GM12878 (cell line): Measurements from ENCODE around the gene GRB10. TPM values are rescaled to one million over a fixed set of nuclear protein-coding genes. Genes with fewer than 3 reads are reported as not detected.

Experiments
- ATAC-seq: fragments of 200-7000 bp; cut with Tn5 transposase; 3 replicates; pipeline ENCODE4 v1.9.1; 2020; ENCODE audit warnings: mild to moderate bottlenecking, moderate library complexity
- BruUV-seq: library from RNA; stranded (reverse); fragments of 400-500 nt; replicated peaks from 2 replicates; lab custom pipeline; 2021; lab: Mats Ljungman, UMichigan
- CTCF ChIA-PET: fragments of 300-600 bp; sonication (Branson Sonifier 250); formaldehyde crosslinking; extraction: SDS; loops from one replicate; lab custom pipeline; 2021; ENCODE audit warnings: inconsistent platforms; lab: Yijun Ruan, JAX
- POLR2A ChIA-PET: fragments of 350-600 bp; formaldehyde crosslinking; extraction: SDS; loops from one replicate; lab custom pipeline; 2021; ENCODE audit warnings: inconsistent platforms; lab: Charles Lee
- RAD21 ChIA-PET: fragments of 300-600 bp; sonication (Branson Sonifier 250); formaldehyde crosslinking; loops from one replicate; lab custom pipeline; 2023; ENCODE audit warnings: antibody characterized with exemption; ENCODE audit not compliant: unreplicated experiment; lab: Charles Lee
- SMC1A ChIA-PET: fragments of 300-600 bp; sonication (Branson Sonifier 250); formaldehyde crosslinking; loops from one replicate; lab custom pipeline; 2023; ENCODE audit not compliant: unreplicated experiment, uncharacterized antibody; lab: Charles Lee
- DNase-seq: peaks from one replicate; pipeline ENCODE4 v3.0.0-alpha.2; 2011; ENCODE audit warnings: low read depth, low spot score
- FAIRE-seq: peaks from 3 replicates; lab custom pipeline; 2011; peaks lifted over from hg19 to GRCh38; lab: Jason Lieb, UNC
- H2AFZ ChIP-seq: 2 replicates; pipeline ENCODE4 v1.6.0; 2011; ENCODE audit warnings: low read depth, low read length, control low read depth; ENCODE audit not compliant: control insufficient read depth
- H3K27ac ChIP-seq: 2 replicates; pipeline ENCODE4 v1.5.1; 2011; ENCODE audit warnings: control low read depth; ENCODE audit not compliant: control insufficient read depth, insufficient read depth
- H3K27me3 ChIP-seq, 2 experiments: replicated peaks in 1 of 2; 2 replicates each; pipeline versions ENCODE4 v1.6.0 to v1.6.1; 2011; ENCODE audit warnings: low read length in 1 of 2; ENCODE audit not compliant: control insufficient read depth in 2 of 2, insufficient read depth in 2 of 2
- H3K36me3 ChIP-seq, 2 experiments: 2 replicates each; pipeline ENCODE4 v1.5.1; 2011; ENCODE audit warnings: low read length in 1 of 2; ENCODE audit not compliant: control insufficient read depth in 2 of 2, insufficient read depth in 2 of 2
- H3K4me1 ChIP-seq: 2 replicates; pipeline ENCODE4 v1.6.1; 2011; ENCODE audit warnings: mild to moderate bottlenecking, low read length, moderate library complexity, mixed read lengths; ENCODE audit not compliant: control insufficient read depth, insufficient read depth
- H3K4me2 ChIP-seq: 2 replicates; pipeline ENCODE4 v1.6.0; 2011; ENCODE audit warnings: control low read depth; ENCODE audit not compliant: control insufficient read depth, insufficient read depth
- H3K4me3 ChIP-seq: fragments of 200-600 bp; sonication (generic); 2 replicates; pipeline ENCODE4 v1.5.1; 2016
- H3K79me2 ChIP-seq: 2 replicates; pipeline ENCODE4 v1.6.0; 2011; ENCODE audit warnings: low read length; ENCODE audit not compliant: control insufficient read depth, insufficient read depth
- H3K9ac ChIP-seq: 2 replicates; pipeline ENCODE4 v1.8.0; 2011; ENCODE audit warnings: low read length, control low read depth, mixed read lengths; ENCODE audit not compliant: control insufficient read depth, insufficient read depth
- H3K9me3 ChIP-seq: replicated peaks from 3 replicates; pipeline ENCODE4 v1.5.1; 2011; ENCODE audit warnings: mild to moderate bottlenecking, low read length; ENCODE audit not compliant: control insufficient read depth, insufficient read depth
- H4K20me1 ChIP-seq: 2 replicates; pipeline ENCODE4 v1.6.0; 2011; ENCODE audit not compliant: control insufficient read depth, insufficient read depth
- BMI1 ChIP-seq: fragments of 450-650 bp; IDR thresholded peaks from 2 replicates; pipeline ENCODE4 v1.6.1; 2016; ENCODE audit warnings: mild to moderate bottlenecking, moderate library complexity, borderline replicate concordance
- FOXM1 ChIP-seq: IDR thresholded peaks from 2 replicates; pipeline ENCODE4 v1.6.1; 2012; ENCODE audit warnings: low read depth, mild to moderate bottlenecking, inconsistent platforms, low read length, moderate library complexity
- KAT2A ChIP-seq: conservative IDR thresholded peaks from 2 replicates; pipeline ENCODE4 v1.6.1; 2011; ENCODE audit warnings: low read depth, low read length; ENCODE audit not compliant: control insufficient read depth
- SIX5 ChIP-seq: IDR thresholded peaks from 2 replicates; pipeline ENCODE4 v1.6.1; 2011; ENCODE audit warnings: mild to moderate bottlenecking, low read depth, low read length, moderate library complexity; ENCODE audit not compliant: severe bottlenecking
- WGBS: methylation state at CpG from one replicate; pipeline ENCODE4 v1.1.6; 2016; ENCODE audit warnings: low lambda C conversion rate; ENCODE audit not compliant: insufficient replicate concordance, insufficient coverage; ENCODE audit errors: missing lambda C conversion rate; 5-methylcytosine and 5-hydroxymethylcytosine counted together
- in situ Hi-C: fragments of 300-500 bp; cut with MboI; formaldehyde crosslinking; loops from 9 replicates; pipeline ENCODE4 v1.14.3; 2018; ENCODE audit warnings: mixed read lengths
- intact Hi-C: fragments of 100-400 bp; cut with micrococcal nuclease; formaldehyde crosslinking; loops from one replicate; pipeline ENCODE4 v1.14.2; 2022; ENCODE audit not compliant: unreplicated experiment
- polyA plus RNA-seq, 11 experiments: library from polyadenylated mRNA; depleted of rRNA in 4 of 11; unstranded in 6 of 11; stranded (reverse) in 5 of 11; fragments of >200 nt; fragmentation: Nextera tagmentation in 4 of 11; fragmentation: Illumina TruSeq in 1 of 11; extraction: Ambion mirVana in 4 of 11; extraction: Trizol in 1 of 11; gene quantifications; 1 replicate in 1 of 11; 2 replicates in 10 of 11; pipeline versions ENCODE4 v1.2.1 to v1.2.3, GENCODE V29; 2011 to 2016; ENCODE audit warnings: inconsistent platforms in 2 of 11, missing spikeins in 2 of 11, low read depth in 1 of 11
- total RNA-seq, 4 experiments: library from RNA; depleted of rRNA in 3 of 4; stranded (reverse); fragments of >200 nt in 3 of 4; fragmentation: Illumina TruSeq in 1 of 4; extraction: Trizol in 1 of 4; gene quantifications; 2 replicates each; pipeline versions ENCODE4 v1.2.1 to v1.2.3, GENCODE V29; 2013 to 2021
- TF ChIP-seq, protein P1 (sequence below): IDR thresholded peaks from 2 replicates; pipeline ENCODE4 v1.6.1; 2011; ENCODE audit warnings: mild to moderate bottlenecking, low read depth, low read length, moderate library complexity; ENCODE audit not compliant: insufficient replicate concordance
- TF ChIP-seq, protein P2 (sequence below): IDR thresholded peaks from 2 replicates; pipeline ENCODE4 v1.6.1; 2012; ENCODE audit warnings: low read depth, low read length, improper control_type of control experiment
- TF ChIP-seq, protein P3 (sequence below): fragments of 450-650 bp; IDR thresholded peaks from 2 replicates; pipeline ENCODE4 v1.6.1; 2014; ENCODE audit warnings: mild to moderate bottlenecking

Gene GRB10
- total and polyA plus RNA-seq, 10 of the 15 experiments (the other 5 are each of a cell fraction or from before 2014, with no cell fraction given) = 0.04 to 0.33 TPM; not detected in 8

DNA sequence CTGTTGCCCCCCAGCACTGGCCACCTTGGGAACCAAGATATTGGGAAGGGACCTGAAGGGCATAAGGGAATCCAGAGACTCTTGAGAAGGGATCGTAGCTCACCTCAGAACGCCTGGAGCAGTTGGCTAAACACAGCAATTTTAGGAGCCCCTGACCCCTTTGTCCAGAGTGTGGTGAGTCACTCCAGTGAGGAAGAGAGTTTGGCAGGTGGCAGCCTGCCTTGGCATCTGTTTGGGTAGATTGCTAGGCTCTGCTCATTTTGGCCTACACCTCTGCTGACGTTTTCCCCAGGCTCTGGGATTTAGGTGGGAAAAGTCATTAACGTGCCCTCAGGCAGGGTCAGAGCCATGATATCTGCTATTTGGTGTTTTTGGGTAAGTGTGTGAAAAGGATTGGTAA is 100.6 kb downstream of the GRB10 start:
- no peak for ATAC-seq
- 15% methylated on average over 4 of the region's 4 CpGs for WGBS
- CTCF ChIA-PET = no interaction called here

More for the DNA sequence above, 100.6 kb downstream of the GRB10 start:
- no TSS peak for BruUV-seq
- H3K27me3 ChIP-seq = peaks cover 4 to 10% of the 10 kb centered on the region in 2 experiments; a peak in 3 of 4 replicates
- H3K27ac ChIP-seq = no peak overlapping the region
- RAD21 ChIA-PET = no interaction called here
- H3K4me3 ChIP-seq = no peak overlapping the region
- DNase-seq (no peak), FAIRE-seq (no peak)
- H3K36me3 ChIP-seq = no peaks in the 10 kb centered on the region
- H3K9ac ChIP-seq = no peak overlapping the region
- H2AFZ ChIP-seq = no peak overlapping the region
- in situ Hi-C loops (no loop called here), intact Hi-C loops (no loop called here)
- no peaks in the 10 kb centered on the region for H4K20me1 ChIP-seq
- SMC1A ChIA-PET = no interaction called here
- H3K79me2 ChIP-seq = no peaks in the 10 kb centered on the region
- POLR2A ChIA-PET = no interaction called here
- no peaks in the 10 kb centered on the region for H3K9me3 ChIP-seq
- no peak overlapping the region for H3K4me2 ChIP-seq
- TF ChIP-seq FOXM1 = no peak
- TF ChIP-seq BMI1 = no peak
- TF ChIP-seq, protein P1, sequence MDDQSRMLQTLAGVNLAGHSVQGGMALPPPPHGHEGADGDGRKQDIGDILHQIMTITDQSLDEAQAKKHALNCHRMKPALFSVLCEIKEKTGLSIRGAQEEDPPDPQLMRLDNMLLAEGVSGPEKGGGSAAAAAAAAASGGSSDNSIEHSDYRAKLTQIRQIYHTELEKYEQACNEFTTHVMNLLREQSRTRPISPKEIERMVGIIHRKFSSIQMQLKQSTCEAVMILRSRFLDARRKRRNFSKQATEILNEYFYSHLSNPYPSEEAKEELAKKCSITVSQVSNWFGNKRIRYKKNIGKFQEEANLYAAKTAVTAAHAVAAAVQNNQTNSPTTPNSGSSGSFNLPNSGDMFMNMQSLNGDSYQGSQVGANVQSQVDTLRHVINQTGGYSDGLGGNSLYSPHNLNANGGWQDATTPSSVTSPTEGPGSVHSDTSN = no peak
- TF ChIP-seq, protein P2, sequence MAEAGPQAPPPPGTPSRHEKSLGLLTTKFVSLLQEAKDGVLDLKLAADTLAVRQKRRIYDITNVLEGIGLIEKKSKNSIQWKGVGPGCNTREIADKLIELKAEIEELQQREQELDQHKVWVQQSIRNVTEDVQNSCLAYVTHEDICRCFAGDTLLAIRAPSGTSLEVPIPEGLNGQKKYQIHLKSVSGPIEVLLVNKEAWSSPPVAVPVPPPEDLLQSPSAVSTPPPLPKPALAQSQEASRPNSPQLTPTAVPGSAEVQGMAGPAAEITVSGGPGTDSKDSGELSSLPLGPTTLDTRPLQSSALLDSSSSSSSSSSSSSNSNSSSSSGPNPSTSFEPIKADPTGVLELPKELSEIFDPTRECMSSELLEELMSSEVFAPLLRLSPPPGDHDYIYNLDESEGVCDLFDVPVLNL = no peak
- TF ChIP-seq, protein P3, sequence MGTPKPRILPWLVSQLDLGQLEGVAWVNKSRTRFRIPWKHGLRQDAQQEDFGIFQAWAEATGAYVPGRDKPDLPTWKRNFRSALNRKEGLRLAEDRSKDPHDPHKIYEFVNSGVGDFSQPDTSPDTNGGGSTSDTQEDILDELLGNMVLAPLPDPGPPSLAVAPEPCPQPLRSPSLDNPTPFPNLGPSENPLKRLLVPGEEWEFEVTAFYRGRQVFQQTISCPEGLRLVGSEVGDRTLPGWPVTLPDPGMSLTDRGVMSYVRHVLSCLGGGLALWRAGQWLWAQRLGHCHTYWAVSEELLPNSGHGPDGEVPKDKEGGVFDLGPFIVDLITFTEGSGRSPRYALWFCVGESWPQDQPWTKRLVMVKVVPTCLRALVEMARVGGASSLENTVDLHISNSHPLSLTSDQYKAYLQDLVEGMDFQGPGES = no peak
- no peak for TF ChIP-seq SIX5
- no peak for TF ChIP-seq KAT2A
- H3K4me1 ChIP-seq = no peaks in the 10 kb centered on the region
